Measurements from ENCODE around the gene KCNQ2.

- TF ChIP-seq EZH2 (IDR thresholded peaks at IDR 0.05) = no peak
- TF ChIP-seq POLR2AphosphoS5 (IDR thresholded peaks at IDR 0.05; ENCODE audit: borderline replicate concordance, low read depth, low read length) = no peak
- TF ChIP-seq FOXP2 (optimal IDR thresholded peaks at IDR 0.05; ENCODE audit: control extremely low read depth, extremely low read length, insufficient read depth) = no peak
These were observed 14.0 kb downstream of the KCNQ2 start for GRCh38 chr20:63458170-63459069.
